HCT116 (cell line): ENCODE data around the gene PARP9. TPM values are rescaled to one million over a fixed set of nuclear protein-coding genes. Genes with fewer than 3 reads are reported as not detected.

ENCODE experiments used
- ATAC-seq: fragments of 200-7000 bp; cut with Tn5 transposase; 2 replicates; pipeline ENCODE4 v1.9.1; 2020; ENCODE audit warnings: mild to moderate bottlenecking, moderate library complexity
- BruUV-seq: library from RNA; stranded (reverse); fragments of 400-500 nt; replicated peaks from 2 replicates; lab custom pipeline; 2021; lab: Mats Ljungman, UMichigan
- CTCF ChIA-PET: fragments of 300-600 bp; sonication (Branson Sonifier 250); formaldehyde crosslinking; loops from one replicate; lab custom pipeline; 2021; ENCODE audit warnings: antibody characterized with exemption; lab: Charles Lee
- POLR2A ChIA-PET: fragments of 300-600, 350-600 bp; sonication (Branson Sonifier 250); formaldehyde crosslinking; loops from one replicate; lab custom pipeline; 2021; ENCODE audit warnings: antibody characterized with exemption; lab: Charles Lee
- RAD21 ChIA-PET, 2 experiments: fragments of 300-600 bp; sonication (Branson Sonifier 250); formaldehyde crosslinking; loops; one replicate each; lab custom pipeline; 2023; ENCODE audit warnings: low total read pairs in 2 of 2; ENCODE audit not compliant: uncharacterized antibody in 2 of 2, unreplicated experiment in 2 of 2, low non-redundant PET in 1 of 2; lab: Charles Lee
- DNase-seq: peaks from one replicate; pipeline ENCODE4 v3.0.0-alpha.2; 2010; ENCODE audit warnings: low read depth, low spot score
- H2AFZ ChIP-seq: fragments of 200-600 bp; shearing (Covaris generic), sonication (generic); 2 replicates; pipeline ENCODE4 v1.6.1; 2017; ENCODE audit warnings: low read depth, mixed run types, mixed read lengths, antibody characterized with exemption, low read length; ENCODE audit not compliant: poor library complexity, severe bottlenecking
- H3K27ac ChIP-seq: 2 replicates; pipeline ENCODE4 v1.5.1; 2012; ENCODE audit warnings: low read depth, low read length
- H3K27me3 ChIP-seq: fragments of 200-600 bp; sonication (generic); 2 replicates; pipeline ENCODE4 v1.6.1; 2016; ENCODE audit warnings: mixed run types, low read length, mixed read lengths; ENCODE audit not compliant: insufficient read depth
- H3K36me3 ChIP-seq, 2 experiments: fragments of 200-500 bp in 1 of 2; fragments of 200-600 bp in 1 of 2; sonication (Bioruptor generic) in 1 of 2; sonication (generic) in 1 of 2; 2 replicates each; pipeline versions ENCODE4 v1.5.1 to v1.6.1; 2014 to 2016; ENCODE audit warnings: low read length in 2 of 2, inconsistent platforms in 1 of 2, mixed read lengths in 1 of 2, mixed run types in 1 of 2; ENCODE audit not compliant: insufficient read depth in 2 of 2, control insufficient read depth in 1 of 2
- H3K4me1 ChIP-seq, 2 experiments: fragments of 200-600 bp in 1 of 2; sonication (generic) in 1 of 2; 2 replicates each; pipeline versions ENCODE4 v1.5.1 to v1.6.1; 2012 to 2017; ENCODE audit warnings: low read length in 2 of 2, inconsistent platforms in 1 of 2, mild to moderate bottlenecking in 1 of 2, mixed read lengths in 1 of 2, mixed run types in 1 of 2, moderate library complexity in 1 of 2; ENCODE audit not compliant: insufficient read depth in 2 of 2, control insufficient read depth in 1 of 2
- H3K4me2 ChIP-seq: fragments of 200-600 bp; sonication (generic); 2 replicates; pipeline ENCODE4 v1.6.1; 2017; ENCODE audit warnings: mixed run types, low read length, mixed read lengths
- H3K4me3 ChIP-seq, 2 experiments: fragments of 200-600 bp in 1 of 2; sonication (generic) in 1 of 2; replicated peaks in 1 of 2; 2 replicates each; pipeline ENCODE4 v1.5.1; 2011 to 2016; ENCODE audit warnings: low read length in 2 of 2, control low read depth in 1 of 2, low read depth in 1 of 2, mild to moderate bottlenecking in 1 of 2, mixed read lengths in 1 of 2, mixed run types in 1 of 2
- H3K79me2 ChIP-seq: fragments of 200-600 bp; sonication (generic); 2 replicates; pipeline ENCODE4 v1.6.1; 2017; ENCODE audit warnings: mild to moderate bottlenecking, mixed run types, low read length, moderate library complexity, mixed read lengths; ENCODE audit not compliant: insufficient read depth
- H3K9ac ChIP-seq: fragments of 200-600 bp; sonication (generic); 2 replicates; pipeline ENCODE4 v1.6.1; 2016; ENCODE audit warnings: low read length, mixed read lengths
- H3K9me2 ChIP-seq: fragments of 200-600 bp; sonication (generic), shearing (Covaris generic); 2 replicates; pipeline ENCODE4 v1.6.1; 2017; ENCODE audit warnings: mixed run types, mild to moderate bottlenecking, moderate library complexity; ENCODE audit not compliant: insufficient read depth
- H3K9me3 ChIP-seq, 2 experiments: fragments of 200-500 bp in 1 of 2; fragments of 200-600 bp in 1 of 2; sonication (Bioruptor generic) in 1 of 2; sonication (generic) in 1 of 2; 2 replicates each; pipeline ENCODE4 v1.6.1; 2014 to 2017; ENCODE audit warnings: low read length in 2 of 2, mixed read lengths in 2 of 2, inconsistent platforms in 1 of 2, low read depth in 1 of 2, mild to moderate bottlenecking in 1 of 2, mixed run types in 1 of 2, moderate library complexity in 1 of 2; ENCODE audit not compliant: control insufficient read depth in 1 of 2, insufficient read depth in 1 of 2
- H4K20me1 ChIP-seq: fragments of 200-600 bp; sonication (generic), shearing (Covaris generic); 2 replicates; pipeline ENCODE4 v1.6.1; 2017; ENCODE audit warnings: mixed run types, mild to moderate bottlenecking, moderate library complexity; ENCODE audit not compliant: insufficient read depth
- CEBPB ChIP-seq: IDR thresholded peaks from 2 replicates; pipeline ENCODE4 v1.6.1; 2012; ENCODE audit warnings: low read depth
- CTCF ChIP-seq, 3 experiments: fragments of 200-600 bp in 1 of 3; sonication (generic) in 1 of 3; IDR thresholded peaks in 2 of 3; conservative IDR thresholded peaks in 1 of 3; 2 replicates each; pipeline ENCODE4 v1.5.1; 2012 to 2017; ENCODE audit warnings: low read depth in 2 of 3, low read length in 2 of 3, antibody characterized with exemption in 1 of 3, borderline replicate concordance in 1 of 3, control low read depth in 1 of 3, mild to moderate bottlenecking in 1 of 3, mixed read lengths in 1 of 3, mixed run types in 1 of 3, moderate library complexity in 1 of 3; ENCODE audit not compliant: insufficient read depth in 1 of 3
- ELF1 ChIP-seq: IDR thresholded peaks from 2 replicates; pipeline ENCODE4 v1.6.1; 2012; ENCODE audit warnings: low read depth, borderline replicate concordance
- EZH2 ChIP-seq: fragments of 200-600 bp; sonication (generic); IDR thresholded peaks from 2 replicates; pipeline ENCODE4 v1.6.1; 2017; ENCODE audit warnings: antibody characterized with exemption, mixed run types
- RAD21 ChIP-seq: IDR thresholded peaks from 2 replicates; pipeline ENCODE4 v1.6.1; 2012; ENCODE audit warnings: low read depth, mild to moderate bottlenecking
- ZFX ChIP-seq: fragments of 450-650 bp; IDR thresholded peaks from 2 replicates; pipeline ENCODE4 v1.6.1; 2017
- intact Hi-C: fragments of 100-400 bp; cut with micrococcal nuclease; formaldehyde crosslinking; loops from 2 replicates; pipeline ENCODE4 v1.10.0; 2022
- total RNA-seq: library from RNA; stranded (reverse); gene quantifications from one replicate; pipeline ENCODE4 v1.2.1, GENCODE V29; 2021; ENCODE audit not compliant: unreplicated experiment

The PARP9 gene
- total RNA-seq, 1 experiment from 2014 or later, result 9.5 TPM

DNA sequence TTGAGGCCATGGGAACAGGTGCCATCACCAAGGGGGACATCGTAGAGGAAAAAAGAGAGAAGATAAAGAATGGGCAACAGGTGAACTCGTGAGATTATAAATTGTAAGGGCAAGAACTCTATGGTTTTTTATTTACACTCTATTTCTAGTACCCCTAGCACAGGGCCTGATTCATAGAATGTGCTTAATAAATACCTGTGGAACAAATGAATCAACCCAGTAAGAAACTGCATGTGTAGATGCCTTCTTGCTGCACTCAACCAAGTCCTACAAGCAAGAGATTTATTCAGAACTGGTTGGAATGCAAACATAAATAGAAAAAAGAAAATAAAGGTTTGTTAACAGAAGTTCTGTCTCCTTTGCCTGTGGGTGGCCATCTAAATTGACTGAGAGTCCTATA lies 30.6 kb downstream of the PARP9 start:
- H3K9me3 ChIP-seq, result no peaks in the 10 kb centered on the region
- H3K4me1 ChIP-seq, result peaks cover 12 to 15% of the 10 kb centered on the region in 2 experiments
- H2AFZ ChIP-seq, result no peak overlapping the region
- no peak for TF ChIP-seq ZFX
- DNase-seq, result no peak
- H3K4me2 ChIP-seq, result peak overlapping the region; percentile 64
- intact Hi-C loops, result no loop called here
- H3K36me3 ChIP-seq, result no peaks in the 10 kb centered on the region
- no TSS peak for BruUV-seq
- no peak overlapping the region for H3K9ac ChIP-seq
- no peaks in the 10 kb centered on the region for H3K79me2 ChIP-seq
- ChIA-PET CTCF (no interaction called here), POLR2A (no interaction called here), RAD21 (no interaction called here)
- H3K4me3 ChIP-seq, result no peak overlapping the region
- ATAC-seq, result peak; percentile 9; the same call in 1 of the 2 replicates
- no peak overlapping the region; the same call in 1 of the 2 replicates for H3K27ac ChIP-seq
- no peaks in the 10 kb centered on the region for H3K27me3 ChIP-seq
- no peaks in the 10 kb centered on the region for H4K20me1 ChIP-seq
- no peaks in the 10 kb centered on the region for H3K9me2 ChIP-seq

GRCh38 chr3:122530164-122530563 lies 33.9 kb downstream of the PARP9 start:
- ATAC-seq (no peak), DNase-seq (no peak)
- Histone ChIP-seq H3K9ac (no peak overlapping the region), H3K9me2 (no peaks in the 10 kb centered on the region), H3K79me2 (no peaks in the 10 kb centered on the region), H3K27ac (no peak overlapping the region), H3K4me3 (no peak overlapping the region), H4K20me1 (no peaks in the 10 kb centered on the region), H3K9me3 (no peaks in the 10 kb centered on the region), H3K4me1 (peaks cover 12 to 15% of the 10 kb centered on the region in 2 experiments), H2AFZ (no peak overlapping the region), H3K4me2 (no peak overlapping the region), H3K27me3 (no peaks in the 10 kb centered on the region), H3K36me3 (no peaks in the 10 kb centered on the region)
- intact Hi-C loops, result no loop called here
- RAD21 ChIA-PET, result no interaction called here
- POLR2A ChIA-PET, result no interaction called here
- TF ChIP-seq EZH2, result no peak
- no peak for TF ChIP-seq ELF1
- TF ChIP-seq CEBPB, result no peak
- no peak for TF ChIP-seq RAD21
- no peak for TF ChIP-seq CTCF (IDR thresholded peaks at IDR 0.05 in 2 of 3, conservative IDR thresholded peaks at IDR 0.05 in 1 of 3; ENCODE audit: borderline replicate concordance in 1 of 3, insufficient read depth in 1 of 3, low read depth in 2 of 3, low read length in 2 of 3)
- CTCF ChIA-PET, result no interaction called here
- BruUV-seq, result no TSS peak
